ENCODE results near the gene FBLN1.

The FBLN1 gene

GRCh38 chr22:45645526-45646414 lies 143.1 kb downstream of the FBLN1 start:
- peak; percentile 71 to 75 for DNase-seq

- no peak for DNase-seq
These were observed 145.0 kb downstream of the FBLN1 start for GRCh38 chr22:45647532-45648225.

- DNase-seq, result no peak
These were observed 145.8 kb downstream of the FBLN1 start for GRCh38 chr22:45648301-45649117.

- no peak for DNase-seq
These were observed 147.1 kb downstream of the FBLN1 start for GRCh38 chr22:45649809-45650208.

- DNase-seq, result no peak
These were observed 148.0 kb downstream of the FBLN1 start for GRCh38 chr22:45650721-45651120.
